GM12878 (cell line): ENCODE data around the gene PTGDR2.
A peak's percentile ranks its signal among the peaks of the same experiment; 100 is the strongest.

ENCODE experiments used
- BCL3 ChIP-seq: IDR thresholded peaks from 2 replicates; pipeline ENCODE4 v1.6.1; 2011; ENCODE audit warnings: borderline replicate concordance, low read depth, mild to moderate bottlenecking, moderate library complexity, low read length; ENCODE audit not compliant: insufficient read depth, poor library complexity, severe bottlenecking
- EP300 ChIP-seq, 2 experiments: fragments of 150-350 bp in 1 of 2; IDR thresholded peaks; 2 replicates each; pipeline ENCODE4 v1.6.1; 2011 to 2012; ENCODE audit warnings: low read depth in 2 of 2, low read length in 2 of 2, borderline replicate concordance in 1 of 2, improper control_type of control experiment in 1 of 2, inconsistent platforms in 1 of 2; ENCODE audit not compliant: control insufficient read depth in 1 of 2
- TF ChIP-seq, protein P1 (sequence below): fragments of 450-650 bp; IDR thresholded peaks from 2 replicates; pipeline ENCODE4 v1.6.1; 2014; ENCODE audit warnings: mild to moderate bottlenecking

DNA sequence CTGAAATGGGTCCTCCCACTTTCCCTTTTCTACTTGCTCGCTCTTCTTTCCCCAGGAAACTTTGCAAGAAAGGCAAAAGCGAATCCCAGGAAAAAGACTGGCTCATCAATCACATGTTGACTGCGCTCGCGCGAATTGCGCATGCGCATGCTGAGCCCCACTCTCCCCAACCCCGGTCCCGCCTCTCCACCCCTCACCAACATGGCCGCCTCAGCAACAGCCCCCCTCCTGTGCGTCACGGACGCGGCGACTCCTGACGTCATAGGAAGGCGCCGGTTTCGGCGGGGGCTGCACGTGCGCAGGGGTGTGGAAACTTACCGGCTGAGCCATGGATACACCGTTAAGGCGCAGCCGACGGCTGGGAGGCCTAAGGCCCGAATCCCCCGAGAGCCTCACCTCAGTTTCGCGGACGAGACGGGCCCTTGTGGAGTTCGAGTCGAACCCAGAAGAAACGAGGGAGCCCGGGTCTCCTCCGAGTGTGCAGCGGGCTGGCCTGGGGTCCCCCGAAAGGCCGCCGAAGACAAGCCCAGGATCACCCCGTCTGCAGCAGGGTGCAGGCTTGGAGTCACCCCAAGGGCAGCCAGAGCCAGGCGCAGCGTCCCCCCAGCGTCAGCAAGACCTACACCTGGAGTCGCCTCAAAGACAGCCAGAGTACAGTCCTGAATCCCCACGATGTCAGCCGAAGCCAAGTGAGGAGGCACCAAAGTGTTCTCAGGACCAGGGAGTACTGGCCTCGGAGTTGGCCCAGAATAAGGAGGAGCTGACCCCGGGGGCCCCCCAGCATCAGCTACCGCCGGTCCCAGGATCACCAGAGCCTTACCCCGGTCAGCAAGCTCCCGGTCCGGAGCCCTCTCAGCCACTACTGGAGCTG, 13.7 kb downstream of the PTGDR2 start, which contains the start of gene CCDC86:
- peak; percentile 33 for TF ChIP-seq BCL3
- peak in 1 of 2 experiments; percentile 18; a peak in 1 of 4 replicates for TF ChIP-seq EP300 (IDR thresholded peaks at IDR 0.05; ENCODE audit: borderline replicate concordance in 1 of 2, control insufficient read depth in 1 of 2, low read depth in 2 of 2, low read length in 2 of 2)
- TF ChIP-seq, protein P1, sequence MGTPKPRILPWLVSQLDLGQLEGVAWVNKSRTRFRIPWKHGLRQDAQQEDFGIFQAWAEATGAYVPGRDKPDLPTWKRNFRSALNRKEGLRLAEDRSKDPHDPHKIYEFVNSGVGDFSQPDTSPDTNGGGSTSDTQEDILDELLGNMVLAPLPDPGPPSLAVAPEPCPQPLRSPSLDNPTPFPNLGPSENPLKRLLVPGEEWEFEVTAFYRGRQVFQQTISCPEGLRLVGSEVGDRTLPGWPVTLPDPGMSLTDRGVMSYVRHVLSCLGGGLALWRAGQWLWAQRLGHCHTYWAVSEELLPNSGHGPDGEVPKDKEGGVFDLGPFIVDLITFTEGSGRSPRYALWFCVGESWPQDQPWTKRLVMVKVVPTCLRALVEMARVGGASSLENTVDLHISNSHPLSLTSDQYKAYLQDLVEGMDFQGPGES, result no peak
